Neural cell (in vitro differentiated cells): Measurements from ENCODE around the gene CXCL17. TPM values are rescaled to one million over a fixed set of nuclear protein-coding genes. Genes with fewer than 3 reads are reported as not detected.
"Not testable (repeated sequence)": the region's sequence is repeated elsewhere in the genome, so short reads cannot be mapped to it uniquely, and the experiment has no call there.

Source experiments
- H2AFZ ChIP-seq: fragments of 200-600, 300-800 bp; sonication (generic), shearing (Covaris generic); 2 replicates; pipeline ENCODE4 v1.6.0; 2014; ENCODE audit warnings: low read depth, mild to moderate bottlenecking, antibody characterized with exemption, low read length, moderate library complexity
- H3F3A ChIP-seq: fragments of 200-600 bp; shearing (Covaris generic); 2 replicates; pipeline ENCODE4 v1.6.1; 2016; ENCODE audit warnings: mild to moderate bottlenecking, moderate library complexity, mixed read lengths, antibody characterized with exemption, low read length; ENCODE audit not compliant: insufficient read depth, poor library complexity, severe bottlenecking
- H3K27ac ChIP-seq: fragments of 200-600, 300-800 bp; sonication (generic), shearing (Covaris generic); 2 replicates; pipeline ENCODE4 v1.5.1; 2014; ENCODE audit warnings: mild to moderate bottlenecking, low read length, moderate library complexity
- H3K27me3 ChIP-seq: fragments of 300-800, 200-600 bp; sonication (generic), shearing (Covaris generic); 2 replicates; pipeline ENCODE4 v1.6.0; 2014; ENCODE audit warnings: mild to moderate bottlenecking, low read depth, low read length, moderate library complexity; ENCODE audit not compliant: insufficient read depth
- H3K36me3 ChIP-seq: fragments of 300-800, 200-600 bp; sonication (generic), shearing (Covaris generic); 2 replicates; pipeline ENCODE4 v1.5.1; 2014; ENCODE audit warnings: mild to moderate bottlenecking, antibody characterized with exemption, low read length, moderate library complexity; ENCODE audit not compliant: insufficient read depth
- H3K4me2 ChIP-seq: fragments of 300-800, 200-600 bp; sonication (generic), shearing (Covaris generic); 2 replicates; pipeline ENCODE4 v1.6.0; 2014; ENCODE audit warnings: mild to moderate bottlenecking, low read length
- H3K4me3 ChIP-seq: fragments of 300-800, 200-600 bp; sonication (generic), shearing (Covaris generic); 2 replicates; pipeline ENCODE4 v1.5.1; 2014; ENCODE audit warnings: mild to moderate bottlenecking, low read length, moderate library complexity
- H3K79me2 ChIP-seq: fragments of 200-600 bp; shearing (Covaris generic); replicated peaks from 2 replicates; pipeline ENCODE4 v1.6.0; 2014; ENCODE audit warnings: mild to moderate bottlenecking, low read length, moderate library complexity; ENCODE audit not compliant: insufficient read depth
- H3K9ac ChIP-seq: fragments of 300-800, 200-600 bp; sonication (generic), shearing (Covaris generic); 2 replicates; pipeline ENCODE4 v1.6.1; 2016; ENCODE audit warnings: mild to moderate bottlenecking, low read length, mixed read lengths
- H3K9me2 ChIP-seq: fragments of 200-600 bp; shearing (Covaris generic); 2 replicates; pipeline ENCODE4 v1.6.1; 2016; ENCODE audit warnings: mild to moderate bottlenecking, low read length, mixed read lengths; ENCODE audit not compliant: insufficient read depth
- H3K9me3 ChIP-seq: fragments of 200-600, 300-800 bp; sonication (generic), shearing (Covaris generic); 2 replicates; pipeline ENCODE4 v1.6.1; 2016; ENCODE audit warnings: mild to moderate bottlenecking, mixed run types, low read length, moderate library complexity, mixed read lengths
- H4K20me1 ChIP-seq: fragments of 200-600 bp; shearing (Covaris generic); 2 replicates; pipeline ENCODE4 v1.6.1; 2016; ENCODE audit warnings: mild to moderate bottlenecking, mixed run types; ENCODE audit not compliant: insufficient read depth
- CTCF ChIP-seq: fragments of 450-650 bp; IDR thresholded peaks from 2 replicates; pipeline ENCODE4 v1.5.1; 2014; ENCODE audit warnings: antibody characterized with exemption, mild to moderate bottlenecking, moderate library complexity; ENCODE audit not compliant: poor library complexity, severe bottlenecking
- EP300 ChIP-seq: fragments of 450-650 bp; conservative IDR thresholded peaks from 2 replicates; pipeline ENCODE4 v1.6.1; 2014; ENCODE audit warnings: antibody characterized with exemption, mild to moderate bottlenecking, moderate library complexity; ENCODE audit not compliant: poor library complexity, severe bottlenecking
- EZH2 ChIP-seq: fragments of 200-600, 300-800 bp; shearing (Covaris generic), sonication (generic); IDR thresholded peaks from 2 replicates; pipeline ENCODE4 v1.6.1; 2014; ENCODE audit warnings: antibody characterized with exemption, low read length, borderline replicate concordance, mild to moderate bottlenecking; ENCODE audit not compliant: insufficient read depth, poor library complexity, severe bottlenecking
- MXI1 ChIP-seq: fragments of 450-650 bp; conservative IDR thresholded peaks from 2 replicates; pipeline ENCODE4 v1.6.1; 2014; ENCODE audit warnings: antibody characterized with exemption, mild to moderate bottlenecking; ENCODE audit not compliant: poor library complexity, severe bottlenecking
- POLR2AphosphoS5 ChIP-seq: IDR thresholded peaks from 2 replicates; pipeline ENCODE4 v1.6.1; 2012
- RAD21 ChIP-seq: fragments of 450-650 bp; conservative IDR thresholded peaks from 2 replicates; pipeline ENCODE4 v1.6.1; 2014; ENCODE audit warnings: antibody characterized with exemption, mild to moderate bottlenecking, moderate library complexity
- REST ChIP-seq: IDR thresholded peaks from 2 replicates; pipeline ENCODE4 v1.6.1; 2012; ENCODE audit warnings: borderline replicate concordance
- SMC3 ChIP-seq: fragments of 450-650 bp; conservative IDR thresholded peaks from 2 replicates; pipeline ENCODE4 v1.6.1; 2014; ENCODE audit warnings: antibody characterized with exemption, mild to moderate bottlenecking, moderate library complexity; ENCODE audit not compliant: poor library complexity
- TAF1 ChIP-seq: IDR thresholded peaks from 2 replicates; pipeline ENCODE4 v1.6.1; 2012; ENCODE audit warnings: low read depth
- polyA plus RNA-seq: library from polyadenylated mRNA; depleted of rRNA; stranded (reverse); fragments of >200 nt; gene quantifications from 2 replicates; pipeline ENCODE4 v1.2.3, GENCODE V29; 2014

The CXCL17 gene
- polyA plus RNA-seq, 1 donor from 2014 or later = not detected

- Histone ChIP-seq H3K4me3 (no peak overlapping the region), H3K9ac (no peak overlapping the region), H3K36me3 (no peaks in the 10 kb centered on the region), H2AFZ (no peak overlapping the region), H3K27ac (no peak overlapping the region), H3K79me2 (no peaks in the 10 kb centered on the region), H3K9me3 (no peaks in the 10 kb centered on the region), H3K27me3 (no peaks in the 10 kb centered on the region), H3F3A (no peaks in the 10 kb centered on the region), H3K9me2 (no peaks in the 10 kb centered on the region), H3K4me2 (no peak overlapping the region), H4K20me1 (no peaks in the 10 kb centered on the region)
- TF ChIP-seq SMC3 = no peak
- TF ChIP-seq RAD21 = no peak
- no peak for TF ChIP-seq MXI1
- TF ChIP-seq POLR2AphosphoS5 = no peak
- no peak for TF ChIP-seq EZH2
Observed at GRCh38 chr19:42452590-42452989, 9.8 kb upstream of the CXCL17 start.

GRCh38 chr19:42450314-42450934 is 7.7 kb upstream of the CXCL17 start:
- no peak overlapping the region for H3K27ac ChIP-seq
- no peaks in the 10 kb centered on the region for H3K36me3 ChIP-seq
- H3K9me2 ChIP-seq = no peaks in the 10 kb centered on the region
- H4K20me1 ChIP-seq = no peaks in the 10 kb centered on the region
- no peak overlapping the region for H3K9ac ChIP-seq
- H3F3A ChIP-seq = no peaks in the 10 kb centered on the region
- no peak overlapping the region for H3K4me3 ChIP-seq
- no peaks in the 10 kb centered on the region for H3K9me3 ChIP-seq
- H3K4me2 ChIP-seq = no peak overlapping the region
- no peaks in the 10 kb centered on the region for H3K27me3 ChIP-seq
- H2AFZ ChIP-seq = no peak overlapping the region
- TF ChIP-seq REST = no peak
- TF ChIP-seq EZH2 = no peak
- TF ChIP-seq MXI1 = no peak
- TF ChIP-seq CTCF = peak; percentile 93
- TF ChIP-seq POLR2AphosphoS5 = no peak
- TF ChIP-seq SMC3 = peak; percentile 87
- TF ChIP-seq TAF1 = no peak
- no peak for TF ChIP-seq EP300
- peak; percentile 91 for TF ChIP-seq RAD21
- no peaks in the 10 kb centered on the region for H3K79me2 ChIP-seq

GRCh38 chr19:42448306-42448705 is 5.6 kb upstream of the CXCL17 start:
- not testable (repeated sequence) for H4K20me1 ChIP-seq, H2AFZ ChIP-seq, H3K27me3 ChIP-seq, H3K27ac ChIP-seq, H3K9ac ChIP-seq, H3K36me3 ChIP-seq, H3K9me3 ChIP-seq, H3K4me3 ChIP-seq, H3K79me2 ChIP-seq, H3K9me2 ChIP-seq, H3K4me2 ChIP-seq, H3F3A ChIP-seq
